Stomach (tissue), 19 donors: ENCODE measurements around the gene C1orf122. TPM values are rescaled to one million over a fixed set of nuclear protein-coding genes. Genes with fewer than 3 reads are reported as not detected.

Experiments
- DNase-seq, 2 donors: peaks; one replicate each; pipeline versions ENCODE4 v3.0.0 to v3.0.0-alpha.2; 2013 to 2019
- H3K27ac ChIP-seq, 5 donors: fragments of 200-600 bp in 4 of 5; sonication (generic) in 4 of 5; one replicate each; pipeline ENCODE4 v1.5.1; 2013 to 2019; ENCODE audit warnings: mild to moderate bottlenecking in 1 of 5, moderate library complexity in 1 of 5
- H3K27me3 ChIP-seq, 3 donors: fragments of 200-600 bp; sonication (generic); one replicate each; pipeline ENCODE4 v1.5.1; 2017 to 2019; ENCODE audit warnings: mixed run types in 1 of 3
- H3K36me3 ChIP-seq, 4 donors: fragments of 200-600 bp; sonication (generic); 1 replicate in 3 of 4; 2 replicates in 1 of 4; pipeline ENCODE4 v1.5.1; 2016 to 2019
- H3K4me1 ChIP-seq, 4 donors: fragments of 200-600 bp; sonication (generic); one replicate each; pipeline ENCODE4 v1.5.1; 2016 to 2019
- H3K4me3 ChIP-seq, 4 donors: fragments of 200-600 bp; sonication (generic) in 3 of 4; one replicate each; pipeline ENCODE4 v1.5.1; 2016 to 2019; ENCODE audit warnings: mild to moderate bottlenecking in 1 of 4
- H3K9me3 ChIP-seq, 4 donors: fragments of 200-600 bp; sonication (generic); one replicate each; pipeline ENCODE4 v1.5.1; 2016 to 2019
- CTCF ChIP-seq, 7 experiments: fragments of 450-650 bp in 4 of 7; fragments of 200-600 bp in 3 of 7; sonication (generic) in 3 of 7; IDR thresholded peaks; one replicate each; pipeline ENCODE4 v1.5.1; 2016 to 2019; ENCODE audit warnings: antibody characterized with exemption in 7 of 7, control low read depth in 2 of 7, mild to moderate bottlenecking in 1 of 7
- EP300 ChIP-seq: sonication (generic); formaldehyde crosslinking; IDR thresholded peaks from one replicate; pipeline ENCODE4 v1.6.1; 2017; ENCODE audit warnings: antibody characterized with exemption
- POLR2A ChIP-seq, 4 donors: fragments of 450-650 bp; IDR thresholded peaks; one replicate each; pipeline ENCODE4 v1.6.1; 2016; ENCODE audit warnings: antibody characterized with exemption in 4 of 4, control low read depth in 2 of 4, mild to moderate bottlenecking in 1 of 4, moderate library complexity in 1 of 4
- POLR2AphosphoS5 ChIP-seq, 3 donors: sonication (generic); formaldehyde crosslinking; IDR thresholded peaks; one replicate each; pipeline ENCODE4 v1.6.1; 2016; ENCODE audit warnings: antibody characterized with exemption in 3 of 3
- WGBS, 5 donors: extraction: QIAGEN DNeasy Blood & Tissue Kit in 3 of 5; methylation state at CpG; one replicate each; pipeline versions ENCODE4 v1.1.5 to v1.1.7; 2013 to 2018; 5-methylcytosine and 5-hydroxymethylcytosine counted together
- intact Hi-C: fragments of 100-400 bp; cut with DNase I; formaldehyde crosslinking; loops from one replicate; pipeline ENCODE4 v1.15.1; 2023; ENCODE audit warnings: low total_unique reads
- long read RNA-seq, 10 donors: transcript quantifications; one replicate each; lab custom pipeline, GENCODE V29; 2026
- polyA plus RNA-seq, 3 donors: library from polyadenylated mRNA; stranded (reverse); fragments of 200-250 nt; gene quantifications; one replicate each; pipeline ENCODE4 v1.2.3, GENCODE V29; 2013
- total RNA-seq, 5 donors: library from RNA; depleted of rRNA; stranded (reverse); fragments of >200 nt; gene quantifications; one replicate each; pipeline versions ENCODE4 v1.1.0 to v1.2.3, GENCODE V29; 2014 to 2016
- donor health status: healthy with polysubstance abuse.
- donor health status: Bipolar disorder and iron deficiency.
- donor health status: healthy.

C1orf122 gene
- total RNA-seq (100 to 1,000 TPM in 2 of 5 donors, 10 to 100 TPM in 2, 1 to 10 TPM in 1; 7.9 to 193 (median 46.7) TPM), polyA plus RNA-seq (10 to 100 TPM; 43.4 to 59.0 (median 59.0) TPM)
- long read RNA-seq, donor 1, transcript C1orf122-204 (3 exons, 1,234 nt), result minor isoform, 7 of 28 reads
- long read RNA-seq, donor 1, transcript C1orf122-201 (3 exons, 973 nt), result major isoform, 12 of 28 reads
- long read RNA-seq, donor 1, transcript C1orf122-202 (2 exons, 2,229 nt), result minor isoform, 9 of 28 reads
- long read RNA-seq, donor 1, partial matches to known transcripts, result 0 of 28 reads
- long read RNA-seq, donor 1, other reads (novel, unspliced or antisense), result 0 of 28 reads
- long read RNA-seq, donor 2, transcript C1orf122-202 (2 exons, 2,229 nt), result minor isoform, 9 of 31 reads
- long read RNA-seq, donor 2, transcript C1orf122-204 (3 exons, 1,234 nt), result minor isoform, 7 of 31 reads
- long read RNA-seq, donor 2, transcript C1orf122-201 (3 exons, 973 nt), result major isoform, 15 of 31 reads
- long read RNA-seq, donor 2, partial matches to known transcripts, result 0 of 31 reads
- long read RNA-seq, donor 2, other reads (novel, unspliced or antisense), result 0 of 31 reads
- long read RNA-seq, donor 3, transcript C1orf122-204 (3 exons, 1,234 nt), result major isoform, 7 of 18 reads
- long read RNA-seq, donor 3, transcript C1orf122-201 (3 exons, 973 nt), result major isoform, 7 of 18 reads
- long read RNA-seq, donor 3, partial matches to known transcripts, result 0 of 18 reads
- long read RNA-seq, donor 3, other reads (novel, unspliced or antisense), result 0 of 18 reads
- long read RNA-seq, donor 4, partial matches to known transcripts, result 0 of 6 reads
- long read RNA-seq, donor 4, other reads (novel, unspliced or antisense), result 0 of 6 reads
- long read RNA-seq, donor 5, transcript C1orf122-204 (3 exons, 1,234 nt), result major isoform, 9 of 30 reads
- long read RNA-seq, donor 5, transcript C1orf122-201 (3 exons, 973 nt), result minor isoform, 7 of 30 reads
- long read RNA-seq, donor 5, partial matches to known transcripts, result 0 of 30 reads
- long read RNA-seq, donor 5, other reads (novel, unspliced or antisense), result 10 of 30 reads
- long read RNA-seq, donor 6, result 0 reads
- long read RNA-seq, donor 7, transcript C1orf122-204 (3 exons, 1,234 nt), result minor isoform, 8 of 40 reads
- long read RNA-seq, donor 7, transcript C1orf122-201 (3 exons, 973 nt), result major isoform, 16 of 40 reads
- long read RNA-seq, donor 7, transcript C1orf122-202 (2 exons, 2,229 nt), result major isoform, 16 of 40 reads
- long read RNA-seq, donor 7, partial matches to known transcripts, result 0 of 40 reads
- long read RNA-seq, donor 7, other reads (novel, unspliced or antisense), result 0 of 40 reads
- long read RNA-seq, donor 8, transcript C1orf122-202 (2 exons, 2,229 nt), result minor isoform, 5 of 31 reads
- long read RNA-seq, donor 8, transcript C1orf122-201 (3 exons, 973 nt), result minor isoform, 6 of 31 reads
- long read RNA-seq, donor 8, transcript C1orf122-204 (3 exons, 1,234 nt), result major isoform, 15 of 31 reads
- long read RNA-seq, donor 8, partial matches to known transcripts, result 5 of 31 reads
- long read RNA-seq, donor 8, other reads (novel, unspliced or antisense), result 0 of 31 reads
- long read RNA-seq, donor 9, transcript C1orf122-201 (3 exons, 973 nt), result minor isoform, 9 of 47 reads
- long read RNA-seq, donor 9, transcript C1orf122-202 (2 exons, 2,229 nt), result major isoform, 14 of 47 reads
- long read RNA-seq, donor 9, transcript C1orf122-204 (3 exons, 1,234 nt), result minor isoform, 11 of 47 reads
- long read RNA-seq, donor 9, partial matches to known transcripts, result 13 of 47 reads
- long read RNA-seq, donor 9, other reads (novel, unspliced or antisense), result 0 of 47 reads
- long read RNA-seq, donor 10, transcript C1orf122-204 (3 exons, 1,234 nt), result major isoform, 6 of 12 reads
- long read RNA-seq, donor 10, partial matches to known transcripts, result 0 of 12 reads
- long read RNA-seq, donor 10, other reads (novel, unspliced or antisense), result 0 of 12 reads

GRCh38 chr1:37807555-37808368, at the start of gene C1orf122, which contains the start of gene YRDC:
C1orf122 (plus strand) TSS chr1:37807790; CDS start chr1:37808405, 615 bp downstream.
YRDC (minus strand) TSS chr1:37808208; CDS start chr1:37808180, 28 bp downstream.
- intact Hi-C loops, result no loop called here
- Histone ChIP-seq H3K27ac (peak within 1 kb of the TSS; percentile 96 to 99 (median 96)), H3K27me3 (no peaks in the 10 kb centered on the region), H3K4me3 (peak within 1 kb of the TSS; percentile 82 to 98 (median 90)), H3K4me1 (peaks cover 22 to 53% (median 38%) of the 10 kb centered on the region in 4 donors), H3K9me3 (no peaks in the 10 kb centered on the region), H3K36me3 (peaks cover 40 to 41% (median 40%) of the 10 kb centered on the region in 4 donors)
- TF ChIP-seq CTCF (IDR thresholded peaks at IDR 0.05), result no peak
- TF ChIP-seq POLR2AphosphoS5 (IDR thresholded peaks at IDR 0.05), result peak; percentile 87 to 99 (median 94)
- peak in 2 of 4 donors; percentile 13 to 40 for TF ChIP-seq POLR2A (IDR thresholded peaks at IDR 0.05)
- TF ChIP-seq EP300, result no peak
- WGBS, 5 donors, result 0 to 1% (median 0%) methylated on average over 14 to 95 of the region's 95 CpGs
- DNase-seq, result peak; percentile 96 to 98

GRCh38 chr1:37759451-37759850, 48.1 kb upstream of the C1orf122 start:
- no peak for DNase-seq
- Histone ChIP-seq H3K9me3 (peaks cover 0 to 8% (median 0%) of the 10 kb centered on the region in 4 donors), H3K36me3 (no peaks in the 10 kb centered on the region), H3K27me3 (peaks cover 9 to 100% (median 38%) of the 10 kb centered on the region in 3 donors), H3K4me1 (no peaks in the 10 kb centered on the region), H3K4me3 (no peak overlapping the region), H3K27ac (no peak overlapping the region)
- 75 to 88% (median 85%) methylated on average over 2 of the region's 2 CpGs for WGBS, 5 donors
- TF ChIP-seq EP300 (no peak), POLR2A (IDR thresholded peaks at IDR 0.05) (no peak), POLR2AphosphoS5 (IDR thresholded peaks at IDR 0.05) (no peak), CTCF (IDR thresholded peaks at IDR 0.05) (no peak)
- intact Hi-C loops, result no loop called here

GRCh38 chr1:37761416-37762095, 46.0 kb upstream of the C1orf122 start:
- TF ChIP-seq EP300 (no peak), POLR2A (IDR thresholded peaks at IDR 0.05) (no peak), CTCF (IDR thresholded peaks at IDR 0.05) (no peak), POLR2AphosphoS5 (IDR thresholded peaks at IDR 0.05) (no peak)
- no peak overlapping the region for H3K27ac ChIP-seq

More at GRCh38 chr1:37761416-37762095, 46.0 kb upstream of the C1orf122 start:
- H3K4me1 ChIP-seq, result peaks cover 0 to 11% (median 8%) of the 10 kb centered on the region in 4 donors
- H3K9me3 ChIP-seq, result peaks cover 0 to 8% (median 0%) of the 10 kb centered on the region in 4 donors
- H3K27me3 ChIP-seq, result peaks cover 26 to 100% (median 58%) of the 10 kb centered on the region in 3 donors
- no peaks in the 10 kb centered on the region for H3K36me3 ChIP-seq
- no peak for DNase-seq
- WGBS, 5 donors, result 56 to 63% (median 58%) methylated on average over 40 to 68 of the region's 68 CpGs
- intact Hi-C loops, result no loop called here
- H3K4me3 ChIP-seq, result no peak overlapping the region
